K562 (cell line): ENCODE results near the gene CYSRT1. TPM values are rescaled to one million over a fixed set of nuclear protein-coding genes. Genes with fewer than 3 reads are reported as not detected.

ENCODE experiments used
- ATAC-seq: fragments of 200-7000 bp; cut with Tn5 transposase; 3 replicates; pipeline ENCODE4 v1.9.1; 2020; ENCODE audit warnings: moderate library complexity
- BruUV-seq: library from RNA; stranded (reverse); fragments of 400-500 nt; replicated peaks from 2 replicates; lab custom pipeline; 2021; lab: Mats Ljungman, UMichigan
- CTCF ChIA-PET: fragments of 300-600 bp; formaldehyde crosslinking; extraction: SDS; loops from one replicate; lab custom pipeline; 2021; ENCODE audit warnings: low intra/inter-chr PET ratio; lab: Yijun Ruan, JAX
- POLR2A ChIA-PET: fragments of 300-600, 350-650 bp; sonication (Branson Sonifier 250); formaldehyde crosslinking; extraction: SDS; loops from one replicate; lab custom pipeline; 2021; ENCODE audit warnings: antibody characterized with exemption, inconsistent platforms; lab: Yijun Ruan, JAX
- DNase-seq, 4 experiments: peaks; one replicate each; pipeline versions ENCODE4 v3.0.0 to v3.0.0-alpha.2; 2011 to 2018; ENCODE audit warnings: low spot score in 3 of 4, mixed read lengths in 3 of 4; ENCODE audit errors: extremely low read depth in 1 of 4
- FAIRE-seq: peaks from 2 replicates; lab custom pipeline; 2011; peaks lifted over from hg19 to GRCh38; lab: Jason Lieb, UNC
- H2AFZ ChIP-seq: 2 replicates; pipeline ENCODE4 v1.6.0; 2011; ENCODE audit warnings: low read depth, low read length, control low read depth, inconsistent platforms
- H3K27ac ChIP-seq: fragments of 200-600 bp; 3 replicates; pipeline ENCODE4 v1.8.0; 2011; ENCODE audit warnings: low read depth, mild to moderate bottlenecking, control low read depth, inconsistent platforms, low read length, moderate library complexity, mixed read lengths; ENCODE audit errors: extremely low read depth
- H3K27me3 ChIP-seq, 2 experiments: fragments of 300-600 bp in 1 of 2; 2 replicates in 1 of 2; 3 replicates in 1 of 2; pipeline versions ENCODE4 v1.6.0 to v1.8.0; 2011; ENCODE audit warnings: inconsistent platforms in 2 of 2, low read length in 2 of 2, mild to moderate bottlenecking in 1 of 2, mixed read lengths in 1 of 2, moderate library complexity in 1 of 2; ENCODE audit not compliant: control insufficient read depth in 2 of 2, insufficient read depth in 2 of 2
- H3K36me3 ChIP-seq: fragments of 300-600 bp; 3 replicates; pipeline ENCODE4 v1.8.0; 2011; ENCODE audit warnings: mild to moderate bottlenecking, low read length, inconsistent platforms; ENCODE audit not compliant: control insufficient read depth, insufficient read depth
- H3K4me1 ChIP-seq, 2 experiments: fragments of 200-600 bp in 1 of 2; replicated peaks in 1 of 2; 2 replicates in 1 of 2; 3 replicates in 1 of 2; pipeline versions ENCODE4 v1.5.1 to v1.8.0; 2011; ENCODE audit warnings: inconsistent platforms in 2 of 2, low read length in 2 of 2, mild to moderate bottlenecking in 1 of 2, mixed read lengths in 1 of 2, moderate library complexity in 1 of 2; ENCODE audit not compliant: control insufficient read depth in 2 of 2, insufficient read depth in 2 of 2
- H3K4me2 ChIP-seq: 2 replicates; pipeline ENCODE4 v1.6.1; 2011; ENCODE audit warnings: low read length, control low read depth, inconsistent platforms, mixed read lengths; ENCODE audit not compliant: insufficient read depth
- H3K4me3 ChIP-seq: fragments of 200-600 bp; sonication (generic), shearing (Covaris generic); 2 replicates; pipeline ENCODE4 v1.5.1; 2016; ENCODE audit warnings: control low read depth, inconsistent platforms
- H3K79me2 ChIP-seq: fragments of 200-600 bp; 3 replicates; pipeline ENCODE4 v1.8.0; 2011; ENCODE audit warnings: low read length, inconsistent platforms; ENCODE audit not compliant: control insufficient read depth, insufficient read depth
- H3K9ac ChIP-seq, 2 experiments: 2 replicates each; pipeline versions ENCODE4 v1.6.0 to v1.6.1; 2011; ENCODE audit warnings: low read depth in 2 of 2, low read length in 2 of 2, control low read depth in 1 of 2, inconsistent platforms in 1 of 2, mild to moderate bottlenecking in 1 of 2, mixed read lengths in 1 of 2; ENCODE audit not compliant: insufficient read depth in 1 of 2
- H3K9me1 ChIP-seq: one replicate; pipeline ENCODE4 v1.6.0; 2011; ENCODE audit warnings: inconsistent platforms, mild to moderate bottlenecking, low read length, moderate library complexity; ENCODE audit not compliant: control insufficient read depth, insufficient read depth
- H3K9me3 ChIP-seq: replicated peaks from 2 replicates; pipeline ENCODE4 v1.5.1; 2011; ENCODE audit warnings: low read depth, low read length, inconsistent platforms; ENCODE audit not compliant: control insufficient read depth, insufficient read depth
- H4K20me1 ChIP-seq: replicated peaks from 2 replicates; pipeline ENCODE4 v1.6.1; 2011; ENCODE audit warnings: low read length, inconsistent platforms, mixed read lengths; ENCODE audit not compliant: control insufficient read depth, insufficient read depth
- CAMTA2 ChIP-seq: fragments of 250-450 bp; sonication (Bioruptor Pico); conservative IDR thresholded peaks from 2 replicates; pipeline ENCODE4 v1.5.1; 2022
- CC2D1A ChIP-seq: fragments of 450-650 bp; IDR thresholded peaks from 2 replicates; pipeline ENCODE4 v1.6.1; 2017; ENCODE audit warnings: mild to moderate bottlenecking
- E2F3 ChIP-seq: fragments of 250-450 bp; sonication (Bioruptor Pico); IDR thresholded peaks from 2 replicates; pipeline ENCODE4 v1.4.0; 2020; ENCODE audit warnings: mild to moderate bottlenecking
- GTF2B ChIP-seq: IDR thresholded peaks from 2 replicates; pipeline ENCODE4 v1.6.1; 2011; ENCODE audit not compliant: insufficient read length; ENCODE audit errors: extremely low read depth
- MAFF ChIP-seq: IDR thresholded peaks from 2 replicates; pipeline ENCODE4 v1.6.1; 2012; ENCODE audit warnings: low read length, improper control_type of control experiment
- NR2F6 ChIP-seq: fragments of 450-650 bp; formaldehyde crosslinking; IDR thresholded peaks from 2 replicates; pipeline ENCODE4 v1.4.0; 2020; ENCODE audit warnings: mild to moderate bottlenecking
- SAP30 ChIP-seq: fragments of 200-600 bp; sonication (generic); IDR thresholded peaks from 2 replicates; pipeline ENCODE4 v1.6.1; 2012; ENCODE audit warnings: borderline replicate concordance, low read depth, mild to moderate bottlenecking, moderate library complexity, low read length, control low read depth, inconsistent platforms; ENCODE audit not compliant: insufficient read depth, poor library complexity, severe bottlenecking
- SMARCC2 ChIP-seq: fragments of 450-650 bp; IDR thresholded peaks from 2 replicates; pipeline ENCODE4 v1.6.1; 2017; ENCODE audit warnings: antibody characterized with exemption, moderate library complexity, mild to moderate bottlenecking, low read depth
- STAT6 ChIP-seq: sonication (generic); formaldehyde crosslinking; IDR thresholded peaks from 2 replicates; pipeline ENCODE4 v1.8.1; 2023; ENCODE audit warnings: mild to moderate bottlenecking, missing genetic modification reagents
- TGIF2 ChIP-seq: sonication (generic); formaldehyde crosslinking; IDR thresholded peaks from 2 replicates; pipeline ENCODE4 v1.8.1; 2022; ENCODE audit warnings: mild to moderate bottlenecking, missing genetic modification reagents, moderate library complexity
- TRIM25 ChIP-seq: fragments of 450-650 bp; IDR thresholded peaks from 2 replicates; pipeline ENCODE4 v1.7.0; 2016; ENCODE audit warnings: borderline replicate concordance
- ZNF12 ChIP-seq: sonication (generic); formaldehyde crosslinking; IDR thresholded peaks from 2 replicates; pipeline ENCODE4 v1.4.0; 2020; ENCODE audit warnings: mild to moderate bottlenecking, missing genetic modification reagents
- ZNF124 ChIP-seq: sonication (generic); formaldehyde crosslinking; IDR thresholded peaks from 2 replicates; pipeline ENCODE4 v1.8.1; 2022; ENCODE audit warnings: missing genetic modification reagents
- ZNF212 ChIP-seq: fragments of 450-650 bp; formaldehyde crosslinking; IDR thresholded peaks from 2 replicates; pipeline ENCODE4 v1.4.0; 2020; ENCODE audit warnings: mild to moderate bottlenecking
- WGBS: fragments of 100-300 bp; shearing (Covaris generic); methylation state at CpG from one replicate; pipeline ENCODE4 v1.1.6; 2016; ENCODE audit warnings: low coverage, mixed read lengths; ENCODE audit not compliant: insufficient coverage; ENCODE audit errors: missing lambda C conversion rate; 5-methylcytosine and 5-hydroxymethylcytosine counted together
- in situ Hi-C: fragments of 300-500 bp; cut with MboI; formaldehyde crosslinking; loops from 4 replicates; pipeline ENCODE4 v1.15.0; 2018; ENCODE audit warnings: inconsistent platforms, mixed read lengths
- intact Hi-C: fragments of 100-400 bp; cut with micrococcal nuclease; formaldehyde crosslinking; loops from 2 replicates; pipeline ENCODE4 v1.14.2; 2022
- polyA plus RNA-seq, 8 experiments: library from polyadenylated mRNA; depleted of rRNA in 4 of 8; stranded (reverse) in 5 of 8; unstranded in 3 of 8; fragments of >200 nt; fragmentation: Nextera tagmentation in 2 of 8; fragmentation: Illumina TruSeq in 1 of 8; extraction: Ambion mirVana in 2 of 8; extraction: Trizol in 1 of 8; gene quantifications; 2 replicates each; pipeline versions ENCODE4 v1.2.1 to v1.2.3, GENCODE V29; 2011 to 2014; ENCODE audit warnings: inconsistent platforms in 1 of 8, missing spikeins in 1 of 8
- total RNA-seq, 7 experiments: library from RNA; depleted of rRNA in 6 of 7; stranded (reverse); fragments of >200 nt in 6 of 7; fragmentation: Illumina TruSeq in 2 of 7; extraction: Trizol in 2 of 7; gene quantifications; 2 replicates each; pipeline versions ENCODE4 v1.2.1 to v1.2.3, GENCODE V29; 2011 to 2021; ENCODE audit warnings: low replicate concordance in 1 of 7

The CYSRT1 gene
- total and polyA plus RNA-seq, 9 of the 15 experiments (the other 6 are each of a cell fraction or from before 2014, with no cell fraction given), result 0.04 to 1.4 (median 0.42) TPM; not detected in 3

- peak overlapping the region; percentile 91; the same call in 1 of the 2 replicates for H2AFZ ChIP-seq
- no peaks in the 10 kb centered on the region for H3K27me3 ChIP-seq
- peak overlapping the region; percentile 98 for H3K4me2 ChIP-seq
- WGBS, result 30% methylated on average over 23 of the region's 23 CpGs
- H3K9me1 ChIP-seq, result no peaks in the 10 kb centered on the region
- ChIA-PET POLR2A (interaction anchor here (0.6 to 6.7 kb wide), 19 partner anchors 9 to 404 kb away, joined by 3 to 56 read pairs (median 4); partner anchors contain the start of genes NDOR1, NRARP, RNF224 and TMEM203), CTCF (interaction anchor here (0.6 to 2.5 kb wide), 4 partner anchors 38 to 62 kb away, joined by 3 to 19 read pairs (median 8); partner anchors contain the start of gene RNF224)
- peaks cover 43% of the 10 kb centered on the region for H3K79me2 ChIP-seq
- FAIRE-seq, result peak; percentile 29
- peak; percentile 1; the same call in 2 of the 3 replicates for ATAC-seq
- H3K36me3 ChIP-seq, result peaks cover 57% of the 10 kb centered on the region; the same call in 2 of the 3 replicates
- intact Hi-C loops, result no loop called here
- H3K4me3 ChIP-seq, result peak overlapping the region; percentile 98
- H3K27ac ChIP-seq, result peak overlapping the region; percentile 94
- no peak for DNase-seq
- no peaks in the 10 kb centered on the region for H3K9me3 ChIP-seq
- H3K9ac ChIP-seq, result peak overlapping the region; percentile 93 to 96
- peaks cover 20 to 97% of the 10 kb centered on the region in 2 experiments for H3K4me1 ChIP-seq
- BruUV-seq, result no TSS peak
- peaks cover 8% of the 10 kb centered on the region for H4K20me1 ChIP-seq
- in situ Hi-C loops, result loop anchor here (5.0 kb wide), 1 partner anchor 38 kb away; the partner anchor contains the start of genes CYSRT1 and RNF224
- TF ChIP-seq CC2D1A (no peak), GTF2B (no peak), SAP30 (peak; percentile 79), ZNF12 (CRISPR knock-in tag) (no peak), E2F3 (CRISPR knock-in tag) (0 out of 2 replicates have a peak, but pooled peaks have one; percentile 13), TRIM25 (no peak), NR2F6 (CRISPR knock-in tag) (0 out of 2 replicates have a peak, but pooled peaks have one; percentile 45), ZNF212 (CRISPR knock-in tag) (no peak), MAFF (no peak), TGIF2 (CRISPR knock-in tag) (no peak), STAT6 (CRISPR knock-in tag) (0 out of 2 replicates have a peak, but pooled peaks have one; percentile 47), SMARCC2 (no peak), CAMTA2 (CRISPR knock-in tag) (no peak), ZNF124 (CRISPR knock-in tag) (0 out of 2 replicates have a peak, but pooled peaks have one; percentile 18)
Observed at GRCh38 chr9:137189297-137190295, 35.4 kb upstream of the CYSRT1 start.
